Keratinocyte (primary cell): ENCODE results near the gene DEPP1. TPM values are rescaled to one million over a fixed set of nuclear protein-coding genes. Genes with fewer than 3 reads are reported as not detected.

Source experiments
- DNase-seq: peaks from one replicate; pipeline ENCODE4 v3.0.0-alpha.2; 2011; ENCODE audit warnings: low read depth, missing footprints, low spot score
- FAIRE-seq: peaks from 2 replicates; lab custom pipeline; 2011; peaks lifted over from hg19 to GRCh38; lab: Jason Lieb, UNC
- H2AFZ ChIP-seq: 2 replicates; pipeline ENCODE4 v1.6.0; 2012; ENCODE audit warnings: low read length, control low read depth, inconsistent platforms; ENCODE audit not compliant: control insufficient read depth
- H3K27ac ChIP-seq: 2 replicates; pipeline ENCODE4 v1.5.1; 2011; ENCODE audit warnings: low read length; ENCODE audit not compliant: control insufficient read depth, insufficient read depth
- H3K27me3 ChIP-seq: 3 replicates; pipeline ENCODE4 v1.6.0; 2011; ENCODE audit warnings: low read length; ENCODE audit not compliant: control insufficient read depth, insufficient read depth; ENCODE audit errors: extremely low read depth
- H3K36me3 ChIP-seq, 2 experiments: 2 replicates in 1 of 2; 3 replicates in 1 of 2; pipeline ENCODE4 v1.5.1; 2011; ENCODE audit warnings: low read length in 2 of 2, mild to moderate bottlenecking in 1 of 2; ENCODE audit not compliant: control insufficient read depth in 2 of 2, insufficient read depth in 2 of 2; ENCODE audit errors: extremely low read depth in 1 of 2
- H3K4me1 ChIP-seq: 3 replicates; pipeline ENCODE4 v1.5.1; 2011; ENCODE audit warnings: low read length; ENCODE audit not compliant: control insufficient read depth, insufficient read depth; ENCODE audit errors: extremely low read depth
- H3K4me2 ChIP-seq: 3 replicates; pipeline ENCODE4 v1.6.0; 2011; ENCODE audit warnings: low read depth, low read length; ENCODE audit not compliant: control insufficient read depth, insufficient read depth; ENCODE audit errors: extremely low read depth
- H3K4me3 ChIP-seq, 3 experiments: fragments of 200-600 bp in 1 of 3; sonication (generic) in 1 of 3; 2 replicates in 2 of 3; 3 replicates in 1 of 3; pipeline ENCODE4 v1.5.1; 2011 to 2016; ENCODE audit warnings: low read length in 3 of 3, mild to moderate bottlenecking in 3 of 3, control low read depth in 2 of 3, inconsistent platforms in 1 of 3, low read depth in 1 of 3, mixed read lengths in 1 of 3, mixed run types in 1 of 3, moderate library complexity in 1 of 3; ENCODE audit not compliant: control insufficient read depth in 2 of 3, insufficient read depth in 2 of 3; ENCODE audit errors: extremely low read depth in 1 of 3
- H3K79me2 ChIP-seq: 2 replicates; pipeline ENCODE4 v1.6.0; 2012; ENCODE audit warnings: low read length; ENCODE audit not compliant: control insufficient read depth, insufficient read depth
- H3K9ac ChIP-seq: 3 replicates; pipeline ENCODE4 v1.6.0; 2011; ENCODE audit warnings: low read length; ENCODE audit not compliant: control insufficient read depth, insufficient read depth; ENCODE audit errors: extremely low read depth
- H3K9me1 ChIP-seq: 3 replicates; pipeline ENCODE4 v1.6.0; 2011; ENCODE audit warnings: low read length; ENCODE audit not compliant: control insufficient read depth, insufficient read depth; ENCODE audit errors: extremely low read depth
- H3K9me3 ChIP-seq: 2 replicates; pipeline ENCODE4 v1.5.1; 2012; ENCODE audit warnings: low read depth, low read length; ENCODE audit not compliant: control insufficient read depth
- H4K20me1 ChIP-seq: 3 replicates; pipeline ENCODE4 v1.6.0; 2011; ENCODE audit warnings: low read length; ENCODE audit not compliant: control insufficient read depth, insufficient read depth; ENCODE audit errors: extremely low read depth
- EZH2 ChIP-seq: IDR thresholded peaks from one replicate; pipeline ENCODE4 v1.6.1; 2012; ENCODE audit warnings: inconsistent platforms, mild to moderate bottlenecking, low read length, moderate library complexity
- dilution Hi-C: fragments of 300-500 bp; cut with MboI; formaldehyde crosslinking; loops from one replicate; pipeline ENCODE4 v1.7.0; 2020; ENCODE audit warnings: low sequenced_read_pairs; ENCODE audit not compliant: extremely low pct_ligation_motif_present
- polyA plus RNA-seq, 5 experiments: library from polyadenylated mRNA; depleted of rRNA in 3 of 5; stranded (reverse) in 3 of 5; stranded (forward) in 1 of 5; unstranded in 1 of 5; fragments of >200 nt; gene quantifications; 1 replicate in 1 of 5; 2 replicates in 3 of 5; 3 replicates in 1 of 5; pipeline versions ENCODE4 v1.2.1 to v1.2.3, GENCODE V29; 2011 to 2012; ENCODE audit warnings: missing spikeins in 2 of 5, low read depth in 1 of 5, low replicate concordance in 1 of 5
- TF ChIP-seq, protein P1 (sequence below), 3 experiments: IDR thresholded peaks in 1 of 3; conservative IDR thresholded peaks in 1 of 3; optimal IDR thresholded peaks in 1 of 3; 2 replicates in 2 of 3; 3 replicates in 1 of 3; pipeline versions ENCODE3 to v1.5.1; 2011; ENCODE audit warnings: low read length in 3 of 3, mild to moderate bottlenecking in 3 of 3, moderate library complexity in 2 of 3, control low read depth in 1 of 3, inconsistent platforms in 1 of 3; ENCODE audit not compliant: insufficient read depth in 2 of 3; ENCODE audit errors: extremely low read depth in 1 of 3

Gene DEPP1
- polyA plus RNA-seq, 1 donor (not counting 4 experiments of a cell fraction or from before 2014, with no cell fraction given): 1.2 TPM

GRCh38 chr10:44959247-44960087 lies 19.1 kb downstream of the DEPP1 start, which contains the start of gene RASSF4:
TSS of gene RASSF4 (plus strand) at chr10:44959802. CDS start at chr10:44970203, 10,401 bp downstream.
- DNase-seq (no peak), FAIRE-seq (no peak)
- Histone ChIP-seq H3K36me3 (peaks cover 0 to 2% of the 10 kb centered on the region in 2 experiments), H3K9ac (peak within 1 kb of the TSS; percentile 81), H3K79me2 (no peaks in the 10 kb centered on the region), H3K27ac (peak within 1 kb of the TSS; percentile 42), H3K27me3 (no peaks in the 10 kb centered on the region), H3K4me3 (peak within 1 kb of the TSS; percentile 72 to 88 (median 85)), H4K20me1 (no peaks in the 10 kb centered on the region), H3K9me3 (no peaks in the 10 kb centered on the region), H3K4me2 (peak within 1 kb of the TSS; percentile 99), H3K4me1 (peaks cover 14% of the 10 kb centered on the region), H3K9me1 (no peaks in the 10 kb centered on the region), H2AFZ (peak within 1 kb of the TSS; percentile 77)
- TF ChIP-seq EZH2: no peak
- TF ChIP-seq, protein P1, sequence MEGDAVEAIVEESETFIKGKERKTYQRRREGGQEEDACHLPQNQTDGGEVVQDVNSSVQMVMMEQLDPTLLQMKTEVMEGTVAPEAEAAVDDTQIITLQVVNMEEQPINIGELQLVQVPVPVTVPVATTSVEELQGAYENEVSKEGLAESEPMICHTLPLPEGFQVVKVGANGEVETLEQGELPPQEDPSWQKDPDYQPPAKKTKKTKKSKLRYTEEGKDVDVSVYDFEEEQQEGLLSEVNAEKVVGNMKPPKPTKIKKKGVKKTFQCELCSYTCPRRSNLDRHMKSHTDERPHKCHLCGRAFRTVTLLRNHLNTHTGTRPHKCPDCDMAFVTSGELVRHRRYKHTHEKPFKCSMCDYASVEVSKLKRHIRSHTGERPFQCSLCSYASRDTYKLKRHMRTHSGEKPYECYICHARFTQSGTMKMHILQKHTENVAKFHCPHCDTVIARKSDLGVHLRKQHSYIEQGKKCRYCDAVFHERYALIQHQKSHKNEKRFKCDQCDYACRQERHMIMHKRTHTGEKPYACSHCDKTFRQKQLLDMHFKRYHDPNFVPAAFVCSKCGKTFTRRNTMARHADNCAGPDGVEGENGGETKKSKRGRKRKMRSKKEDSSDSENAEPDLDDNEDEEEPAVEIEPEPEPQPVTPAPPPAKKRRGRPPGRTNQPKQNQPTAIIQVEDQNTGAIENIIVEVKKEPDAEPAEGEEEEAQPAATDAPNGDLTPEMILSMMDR (optimal IDR thresholded peaks at IDR 0.05 in 1 of 3, IDR thresholded peaks at IDR 0.05 in 1 of 3, conservative IDR thresholded peaks at IDR 0.05 in 1 of 3; ENCODE audit: extremely low read depth in 1 of 3, insufficient read depth in 2 of 3, low read length in 3 of 3): no peak
- dilution Hi-C loops: no loop called here

- H3K4me1 ChIP-seq: peaks cover 14% of the 10 kb centered on the region
- H3K9me3 ChIP-seq: no peaks in the 10 kb centered on the region
- peak overlapping the region; percentile 81 for H3K9ac ChIP-seq
- no peaks in the 10 kb centered on the region for H4K20me1 ChIP-seq
- H3K4me2 ChIP-seq: peak overlapping the region; percentile 99
- H3K4me3 ChIP-seq: peak overlapping the region; percentile 72 to 88 (median 85)
- peak overlapping the region; percentile 77 for H2AFZ ChIP-seq
- DNase-seq (no peak), FAIRE-seq (no peak)
- dilution Hi-C loops: no loop called here
- H3K27ac ChIP-seq: peak overlapping the region; percentile 42
- no peak for TF ChIP-seq EZH2
- TF ChIP-seq, protein P1 (optimal IDR thresholded peaks at IDR 0.05 in 1 of 3, IDR thresholded peaks at IDR 0.05 in 1 of 3, conservative IDR thresholded peaks at IDR 0.05 in 1 of 3; ENCODE audit: extremely low read depth in 1 of 3, insufficient read depth in 2 of 3, low read length in 3 of 3): no peak
- H3K79me2 ChIP-seq: no peaks in the 10 kb centered on the region
- H3K9me1 ChIP-seq: no peaks in the 10 kb centered on the region
- H3K27me3 ChIP-seq: no peaks in the 10 kb centered on the region
- H3K36me3 ChIP-seq: peaks cover 0 to 2% of the 10 kb centered on the region in 2 experiments
These were observed 19.7 kb downstream of the DEPP1 start for GRCh38 chr10:44958898-44959246.
